Heart left ventricle (tissue), 13 donors: ENCODE data around the gene THOC5.

Experiments used
- CTCF ChIP-seq, 12 donors: fragments of 200-600 bp; sonication (generic) in 4 of 12; IDR thresholded peaks; one replicate each; pipeline versions ENCODE4 v1.5.0 to v1.8.0; 2018 to 2022; ENCODE audit warnings: antibody characterized with exemption in 12 of 12, mild to moderate bottlenecking in 5 of 12
- POLR2A ChIP-seq, 2 donors: fragments of 450-650 bp; IDR thresholded peaks; one replicate each; pipeline ENCODE4 v1.6.1; 2017; ENCODE audit warnings: antibody characterized with exemption in 2 of 2, mild to moderate bottlenecking in 2 of 2, moderate library complexity in 2 of 2
- donor health status: ischemic (EF 13 %, LVEDD 7.1; RV severe dilation, severe dysfunction).
- donor health status: DM: no; HTN: yes; CAD: no.
- donor health status: DM: no; HTN: no; CAD: no.
- donor health status: ischemic (EF 25% LVEDD 6.9; RV normal size, moderate dysfunction).
- donor health status: ischemic (EF 25% LVEDD 5.7; RV mildly dilated, moderate dysfunction).
- donor health status: ischemic (EF 35%, LVEDD 5.7; RV mildly dilated, moderate dysfunction).
- donor health status: nonischemic (EF 11% LVEDD 7.7; RV severe dilation, severe dysfunction).
- donor health status: DM: yes; HTN: yes; CAD: no.
- donor health status: PGD.
- donor health status: ischemic (EF 29% LVEDD 5.4; RV normal size, mild dysfunction).
- donor health status: nonischemic (EF 23%, LVEDD 6.1; RV moderate dilation, normal function).

DNA sequence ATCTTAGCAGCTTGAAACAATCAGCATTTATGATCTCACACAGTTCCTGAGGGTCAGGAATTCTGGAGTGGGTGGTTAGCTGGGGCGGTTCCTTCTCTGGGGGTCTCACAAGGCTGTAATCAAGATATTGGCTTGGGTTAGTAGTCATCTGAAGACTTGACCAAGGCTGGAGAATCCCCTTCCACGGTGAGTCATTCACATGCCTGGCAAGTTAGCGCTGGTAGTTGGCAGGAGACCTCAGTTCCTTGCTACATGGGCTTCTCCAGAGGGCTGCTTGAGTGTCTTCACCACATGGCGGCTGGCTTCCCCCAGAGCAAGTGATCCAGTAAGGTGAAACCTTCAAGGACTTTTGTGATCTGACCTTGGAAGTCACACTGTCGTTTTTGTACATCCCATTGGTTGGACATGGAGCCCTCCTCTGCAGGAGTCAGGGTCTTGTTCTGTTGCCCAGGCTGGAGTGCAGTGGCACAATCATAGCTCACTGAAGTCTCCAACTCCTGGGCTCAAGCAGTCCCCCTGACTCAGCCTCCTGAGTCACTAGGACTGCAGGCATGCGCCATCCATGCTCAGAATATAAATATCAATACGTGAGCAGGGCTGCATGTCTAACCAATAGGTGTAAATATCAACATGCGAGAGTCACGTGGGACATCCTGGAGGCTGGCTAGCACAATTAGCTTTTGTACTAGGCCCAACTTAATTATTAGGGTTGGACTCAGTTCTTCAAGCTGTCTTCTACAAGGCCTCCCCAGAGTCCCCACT is 34.6 kb upstream of the THOC5 start:
- TF ChIP-seq CTCF (IDR thresholded peaks at IDR 0.05) (no peak), POLR2A (IDR thresholded peaks at IDR 0.05) (no peak)
